NCI-H1048 (cell line): ENCODE results near the gene KSR1.

Experiments
- DNase-seq: peaks from one replicate; lab custom pipeline; 2025; lab: John Stamatoyannopoulos, UW

Gene KSR1

DNA sequence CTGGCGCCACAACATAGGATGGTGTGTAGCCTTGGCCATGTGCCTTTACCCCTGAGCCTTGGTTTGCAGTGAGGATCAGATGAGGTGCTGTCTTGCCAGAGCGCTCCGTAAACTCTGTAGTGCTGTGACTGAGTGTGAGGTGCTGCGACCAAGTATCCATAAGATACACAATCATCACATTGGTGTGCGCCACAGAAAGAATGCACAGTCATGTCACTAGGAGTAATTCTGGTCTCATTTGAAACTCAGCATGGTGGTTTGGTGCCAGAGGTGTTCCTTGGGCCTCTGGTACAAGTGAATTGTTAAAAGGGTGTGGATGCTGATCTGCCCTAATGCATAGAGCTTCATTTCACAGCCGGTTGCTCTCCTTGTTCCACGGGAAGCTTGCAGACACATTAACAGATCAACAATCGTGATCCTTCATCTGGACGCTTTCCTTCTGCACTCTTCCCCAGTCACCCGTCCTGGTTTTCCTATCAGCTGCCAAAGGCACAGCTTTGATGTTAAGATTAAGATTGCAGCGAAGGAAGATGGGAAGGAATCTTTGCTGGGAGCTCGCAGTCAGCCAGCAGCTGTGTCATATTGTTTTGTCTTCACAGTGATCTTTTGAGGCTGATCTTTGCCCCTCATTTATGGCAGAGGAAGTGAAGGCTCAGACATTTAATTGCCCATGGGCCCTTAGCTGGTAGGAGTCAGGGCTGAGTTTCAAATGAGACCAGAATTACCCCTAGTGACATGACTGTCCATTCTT is 79.1 kb downstream of the KSR1 start:
- DNase-seq: no peak

DNA sequence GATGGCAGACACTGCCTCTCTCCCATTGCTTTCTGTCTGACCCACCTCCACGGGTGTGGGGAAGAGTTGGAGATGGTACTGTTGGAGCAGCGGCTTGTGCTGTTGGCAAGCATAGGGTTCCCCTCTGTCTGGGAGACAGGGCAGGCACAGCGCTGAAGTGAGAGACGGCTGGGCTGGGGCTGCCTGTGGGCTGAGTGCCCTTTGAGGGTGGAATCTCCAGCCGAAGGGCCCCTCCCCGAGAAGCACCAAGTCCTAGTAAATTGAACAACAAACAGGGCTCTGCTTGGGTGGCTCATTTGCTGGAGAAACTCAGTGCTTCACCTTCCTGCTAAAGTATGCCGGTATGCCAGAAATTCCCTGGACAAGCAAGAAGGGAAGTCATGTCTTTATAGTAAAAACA is 79.7 kb downstream of the KSR1 start:
- no peak for DNase-seq

DNA sequence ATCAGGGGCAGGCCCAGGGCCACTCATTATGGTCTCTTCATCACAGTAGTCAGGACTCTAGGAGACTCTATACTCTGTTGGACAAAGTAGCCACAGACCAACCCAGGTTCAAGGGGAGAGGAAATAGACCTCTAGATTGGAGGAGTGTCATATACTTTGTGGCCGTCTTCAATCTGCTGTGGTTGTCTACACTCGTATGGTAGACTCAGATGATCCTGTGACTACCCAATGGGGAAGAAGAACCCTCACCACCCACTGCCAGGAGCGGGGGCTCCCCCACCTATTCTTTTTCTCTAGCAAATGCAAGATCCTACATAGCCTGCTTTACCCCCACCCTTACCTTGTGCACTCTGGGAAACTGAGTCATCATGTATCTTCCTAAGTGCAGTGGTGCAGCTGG is 80.5 kb downstream of the KSR1 start:
- DNase-seq: no peak

DNA sequence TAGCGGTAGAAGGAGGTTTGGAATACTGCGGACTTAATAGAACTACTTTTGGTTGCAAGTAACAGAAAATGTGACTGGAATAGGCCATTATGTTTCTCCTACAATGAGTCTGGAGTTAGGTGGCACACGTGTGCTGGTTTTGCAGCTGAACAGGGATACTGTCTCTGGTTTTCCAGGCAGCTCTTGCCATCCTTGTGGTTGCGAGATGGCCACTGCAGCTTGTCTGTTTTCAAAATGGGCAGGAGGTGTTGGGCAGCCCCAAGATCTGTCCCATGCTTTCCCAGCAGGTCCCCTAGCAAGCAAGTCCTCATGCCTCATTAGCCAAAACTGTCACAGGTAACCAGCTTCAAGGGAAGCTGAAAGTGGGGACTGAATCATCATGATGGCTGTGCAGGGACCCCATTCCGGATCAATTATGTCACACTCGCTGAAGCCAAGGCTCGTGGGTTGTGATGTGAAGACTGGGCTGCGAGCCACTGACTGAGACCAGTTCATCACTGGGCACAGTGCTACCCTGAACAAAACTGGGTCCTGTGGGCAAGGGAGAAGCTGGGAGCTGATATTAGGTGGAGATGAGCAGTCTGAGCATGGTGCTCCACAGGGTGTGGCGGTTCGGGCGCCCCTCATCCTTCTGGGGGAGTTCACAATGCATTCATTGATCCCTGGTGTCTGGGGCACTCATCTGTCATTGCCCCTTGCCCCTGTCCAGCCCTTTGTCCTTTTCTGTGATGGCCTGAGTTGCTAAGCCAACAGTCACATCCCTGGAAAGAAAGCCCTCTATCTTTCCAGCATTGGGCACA is 82.1 kb downstream of the KSR1 start:
- no peak for DNase-seq

DNA sequence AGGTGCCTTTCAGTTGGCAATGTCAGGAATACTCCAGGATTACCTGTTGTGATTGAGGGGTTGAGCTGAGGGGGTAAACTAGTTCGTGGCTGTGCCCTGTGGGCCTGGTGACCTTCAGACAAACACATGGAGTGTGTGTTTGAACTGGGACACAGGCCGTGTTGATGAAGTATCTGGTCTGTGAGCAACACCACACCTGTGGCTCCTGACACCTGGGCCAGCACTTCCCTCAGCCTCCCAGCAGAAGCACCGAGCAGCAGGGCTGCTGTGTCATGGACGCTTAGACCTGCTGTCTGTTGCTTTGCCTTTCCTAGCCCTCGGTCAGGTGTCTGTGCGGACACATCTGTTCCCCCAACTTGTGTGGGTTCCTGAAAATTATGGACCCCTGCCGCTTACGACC is 82.9 kb downstream of the KSR1 start:
- DNase-seq: no peak

DNA sequence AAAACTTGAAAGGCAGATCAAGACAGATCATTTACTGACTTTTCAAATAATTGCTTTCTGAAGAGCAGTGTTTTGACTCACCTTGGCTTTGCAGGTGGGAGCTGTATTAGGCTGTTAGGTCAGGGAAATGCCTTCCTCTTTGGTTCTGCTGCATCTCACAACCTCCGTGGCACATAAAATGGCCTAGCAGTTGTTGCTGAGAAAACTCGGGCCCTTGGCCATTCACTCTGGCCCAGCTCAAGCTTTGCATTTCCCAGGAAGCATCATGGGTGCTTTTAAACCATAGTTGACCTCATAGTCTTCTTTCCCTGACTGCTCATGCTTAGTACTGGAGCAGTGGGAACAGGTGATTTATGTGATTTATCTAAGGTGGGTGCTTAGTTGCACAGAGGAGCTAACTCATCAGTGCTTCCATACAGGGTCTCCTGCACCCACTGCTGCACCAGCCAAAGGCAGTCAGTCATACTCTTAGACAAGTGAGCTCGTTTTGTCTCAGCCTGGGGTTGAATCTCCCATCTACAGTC is 83.6 kb downstream of the KSR1 start:
- no peak for DNase-seq

DNA sequence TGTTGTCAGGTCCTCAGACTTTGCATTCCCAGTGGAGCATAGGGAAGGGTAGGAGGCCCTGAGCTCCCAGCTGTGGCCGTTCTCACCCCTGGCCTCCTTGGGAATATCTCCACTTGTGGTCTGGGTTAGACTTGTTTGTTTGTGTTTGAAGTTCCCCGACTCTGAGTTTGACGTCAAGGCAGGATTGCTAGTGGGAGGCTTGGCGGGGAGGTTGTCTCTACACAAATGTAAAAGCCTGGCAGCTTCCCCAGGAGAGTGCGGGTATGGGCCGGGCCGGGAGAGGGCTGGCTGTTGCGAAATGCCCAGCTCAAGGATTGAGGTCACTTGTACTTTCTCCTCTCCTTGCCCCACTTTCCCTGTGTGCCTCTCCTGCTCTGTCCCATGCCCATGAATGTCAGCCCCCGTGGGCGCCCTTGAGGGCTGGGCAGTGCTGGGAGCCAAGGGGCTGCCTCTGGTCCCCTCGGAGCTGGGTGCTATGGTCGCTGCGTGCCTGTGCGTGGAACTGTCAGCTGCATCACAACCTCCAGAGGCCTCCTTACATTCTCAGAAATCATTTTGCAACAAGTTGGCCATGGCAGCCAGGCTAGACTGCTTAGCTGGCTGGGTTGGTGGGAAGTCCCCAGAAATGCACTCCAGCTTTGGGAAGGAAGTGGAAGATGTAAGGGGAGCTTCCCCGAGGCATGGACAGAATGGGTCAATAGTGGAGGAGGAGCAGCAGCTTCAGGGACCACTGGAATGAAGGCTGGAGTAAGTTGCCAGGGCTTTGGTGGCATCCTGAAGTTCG is 84.3 kb downstream of the KSR1 start:
- no peak for DNase-seq

DNA sequence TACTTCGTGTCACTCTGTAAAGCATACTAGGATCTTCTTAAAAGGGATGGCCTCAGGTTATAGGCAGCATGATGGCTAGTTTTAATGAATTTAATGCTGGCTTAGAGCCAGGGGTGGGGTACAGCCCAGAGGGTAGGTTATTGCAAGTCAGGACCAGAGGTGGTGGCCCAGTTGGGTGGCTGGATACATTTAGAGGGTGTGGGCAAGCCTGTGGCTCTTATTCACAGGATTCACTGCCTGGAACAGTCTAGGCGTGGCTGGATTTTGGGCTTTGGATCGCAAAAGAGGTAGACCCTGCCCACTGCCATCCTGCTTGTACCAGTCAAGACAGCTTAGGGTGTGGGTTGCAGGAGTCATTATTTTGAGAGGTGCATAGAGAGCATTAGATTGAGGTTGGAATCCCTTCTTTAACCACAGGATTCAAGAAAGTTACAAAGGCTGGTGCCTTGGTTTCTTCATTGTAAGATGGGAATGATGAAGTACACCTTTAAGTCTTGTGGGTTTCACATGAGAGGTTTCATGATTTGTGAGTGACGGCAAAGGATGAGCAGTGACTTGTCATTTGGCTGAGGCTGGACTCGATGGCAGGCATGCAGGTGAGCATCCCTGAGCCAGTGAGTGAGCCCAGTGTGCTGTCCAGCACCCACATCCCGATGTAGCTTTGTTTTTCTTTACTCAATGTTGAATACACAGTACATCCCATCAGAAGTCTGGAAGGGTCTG is 85.2 kb downstream of the KSR1 start:
- DNase-seq: no peak

DNA sequence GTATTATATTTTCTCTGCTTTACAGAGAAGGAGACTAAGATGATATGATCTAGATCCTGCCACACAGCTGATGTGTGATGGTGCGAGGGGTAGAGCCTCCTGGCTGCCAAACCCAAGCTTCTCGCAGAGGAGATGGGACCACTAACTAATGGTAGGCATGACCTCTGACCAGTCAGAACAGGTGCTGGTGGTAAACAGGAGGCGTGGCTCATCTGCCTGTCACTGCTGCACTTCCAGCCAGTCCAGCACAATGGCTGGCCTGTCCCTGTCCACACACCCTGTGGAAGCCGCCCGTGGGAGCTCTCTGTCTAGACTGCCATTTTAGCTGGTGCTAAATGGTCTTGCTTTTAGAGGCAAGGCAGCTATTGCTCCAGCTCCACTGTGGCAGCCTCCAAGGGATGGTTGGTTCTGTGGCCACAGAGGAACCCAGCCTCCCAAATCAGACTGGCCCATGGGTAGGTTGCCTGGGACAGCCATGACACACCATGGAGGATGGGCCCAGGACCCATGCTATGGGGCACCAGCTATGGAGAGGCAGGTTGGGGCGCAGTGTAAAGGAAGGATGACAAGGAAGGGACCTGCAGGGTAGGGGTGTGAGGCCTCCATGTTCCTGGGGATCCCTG is 86.7 kb downstream of the KSR1 start:
- no peak for DNase-seq

DNA sequence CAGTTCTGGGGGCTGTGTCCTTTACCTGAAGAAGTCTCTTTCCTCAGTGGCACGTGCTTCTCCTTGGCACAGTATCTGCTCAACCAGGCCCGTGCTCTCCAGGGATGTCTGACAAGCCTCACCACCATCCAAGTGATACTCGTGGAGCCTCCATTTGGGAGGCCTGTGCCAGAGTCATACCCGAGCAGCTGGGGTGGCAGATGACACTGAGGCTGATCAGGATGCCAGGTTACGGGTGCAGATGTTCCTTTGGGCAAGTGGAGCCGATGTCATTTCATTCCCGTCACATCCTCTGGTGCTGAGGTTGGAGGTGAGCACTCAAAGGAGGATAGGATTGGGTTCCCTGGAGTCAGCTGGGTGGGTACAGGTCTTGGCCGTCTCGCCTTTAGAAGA is 87.2 kb downstream of the KSR1 start:
- DNase-seq: no peak

DNA sequence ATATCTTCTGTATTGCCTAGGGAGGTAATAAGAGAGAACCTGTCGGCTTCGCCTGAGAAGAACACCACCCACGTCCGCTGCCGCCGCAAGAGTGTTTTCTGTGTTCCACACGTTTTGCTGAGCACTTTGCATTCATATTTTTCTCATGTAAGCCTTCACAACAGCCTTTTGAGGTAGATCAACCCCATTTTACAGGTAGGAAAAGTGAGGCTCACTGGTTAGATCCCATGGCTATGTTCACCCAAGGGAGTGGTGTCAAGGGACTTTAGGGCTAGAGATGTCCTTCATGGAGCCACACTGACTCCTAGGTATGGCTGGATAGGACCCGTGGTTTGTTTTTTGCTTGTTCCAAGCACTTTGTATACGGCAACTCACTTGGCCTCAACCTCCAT is 87.7 kb downstream of the KSR1 start:
- no peak for DNase-seq

DNA sequence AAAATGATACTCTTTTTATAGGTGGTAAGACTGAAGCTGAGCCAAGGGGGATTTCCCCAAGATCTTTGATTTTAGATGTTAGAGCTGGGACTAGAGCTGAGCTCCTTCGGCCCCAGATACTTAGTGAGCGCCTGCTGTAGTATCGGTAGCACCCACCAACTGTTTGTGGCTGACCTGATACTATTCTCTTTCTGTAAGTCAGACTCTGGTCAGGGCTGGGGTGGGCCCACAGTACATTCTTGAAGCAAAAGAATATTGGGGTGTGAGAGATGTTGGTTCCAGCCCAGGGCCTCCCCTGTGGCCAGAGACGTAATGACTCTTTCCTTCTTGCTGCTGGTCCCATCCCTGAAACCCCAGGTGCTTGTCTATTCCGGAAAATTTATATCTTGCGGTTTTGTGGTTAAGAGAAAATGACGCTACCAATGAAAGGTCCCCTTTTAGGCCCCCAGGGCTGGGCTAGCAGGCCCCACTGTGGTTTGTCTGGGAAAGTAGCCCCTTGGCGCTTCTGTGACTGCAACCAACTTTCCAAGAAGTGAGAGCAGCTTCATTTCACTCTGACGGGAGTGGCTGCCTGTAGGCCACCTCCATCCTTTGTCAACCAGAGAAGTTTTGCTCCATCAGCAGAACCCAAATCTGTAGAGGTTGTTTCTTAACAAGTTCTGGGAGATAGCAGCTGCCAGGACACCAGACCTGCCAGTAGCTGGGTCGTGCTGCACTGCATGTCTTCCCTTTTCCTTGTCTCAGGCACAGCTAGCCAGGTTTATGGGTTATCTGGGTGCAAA is 88.3 kb downstream of the KSR1 start:
- no peak for DNase-seq

DNA sequence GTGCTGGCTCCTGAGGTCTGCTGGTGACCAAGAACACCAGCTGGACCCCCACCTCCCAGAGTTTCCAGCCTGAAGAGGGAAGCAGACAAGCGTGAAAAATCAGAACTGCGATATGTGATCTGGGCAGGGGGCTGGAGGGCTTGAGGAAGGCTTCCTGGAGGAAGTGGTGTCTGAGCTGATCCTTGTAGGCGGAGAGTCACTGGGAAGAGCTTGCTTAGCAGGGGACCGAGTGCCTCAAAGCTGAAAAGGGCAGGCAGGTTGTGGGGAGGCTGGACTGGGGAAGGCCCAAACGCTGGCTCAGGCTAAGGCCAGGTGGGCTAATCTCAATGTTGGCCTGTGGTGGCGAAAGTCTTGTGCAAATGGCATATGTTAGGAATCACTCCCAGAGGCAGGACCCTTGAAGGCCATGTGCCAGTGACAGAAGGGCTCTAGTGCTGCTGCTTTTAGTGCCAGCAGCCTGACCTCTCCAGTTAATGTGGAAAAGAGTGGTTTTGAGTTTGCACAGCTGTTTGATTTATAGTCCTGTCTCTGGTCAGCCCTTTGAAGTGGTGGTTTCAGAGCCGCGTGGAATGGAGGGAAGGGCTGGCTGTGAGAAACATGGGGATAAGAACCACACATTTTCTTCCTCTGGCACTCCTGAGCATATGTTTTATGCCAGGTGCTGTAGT is 89.4 kb downstream of the KSR1 start:
- DNase-seq: no peak

DNA sequence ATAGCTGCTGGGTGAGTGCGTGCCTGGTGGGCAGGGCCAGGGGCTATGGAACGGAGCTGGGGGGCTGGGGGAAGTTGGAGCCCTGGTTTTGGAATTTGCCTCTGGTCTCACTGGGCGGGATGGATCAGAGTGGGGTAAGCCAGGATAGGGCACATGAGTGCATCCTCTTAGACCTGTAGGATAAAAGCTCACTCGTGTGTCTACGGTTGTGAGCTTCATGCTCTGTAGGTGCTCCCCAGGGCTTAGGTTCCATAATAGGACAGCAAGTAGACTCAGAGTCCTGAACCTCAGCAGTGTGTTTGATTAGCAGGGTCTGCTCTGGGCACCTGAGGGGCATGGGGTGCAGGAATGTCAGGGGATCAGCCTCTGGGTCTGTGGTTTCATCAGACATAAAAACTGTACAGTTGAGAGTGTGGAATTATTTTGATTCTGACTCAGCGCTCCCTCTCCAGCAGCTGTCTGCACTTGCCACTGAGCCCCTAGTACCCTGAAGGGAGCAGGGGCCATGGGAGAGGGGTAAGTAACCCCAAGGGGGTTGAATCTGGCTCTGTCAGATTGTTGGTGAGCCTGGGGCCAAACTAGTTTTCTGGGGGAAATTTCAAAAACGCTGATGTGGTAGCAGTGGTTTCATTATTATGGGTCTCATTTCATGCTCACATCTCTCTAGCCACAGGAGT is 90.5 kb downstream of the KSR1 start:
- no peak for DNase-seq

DNA sequence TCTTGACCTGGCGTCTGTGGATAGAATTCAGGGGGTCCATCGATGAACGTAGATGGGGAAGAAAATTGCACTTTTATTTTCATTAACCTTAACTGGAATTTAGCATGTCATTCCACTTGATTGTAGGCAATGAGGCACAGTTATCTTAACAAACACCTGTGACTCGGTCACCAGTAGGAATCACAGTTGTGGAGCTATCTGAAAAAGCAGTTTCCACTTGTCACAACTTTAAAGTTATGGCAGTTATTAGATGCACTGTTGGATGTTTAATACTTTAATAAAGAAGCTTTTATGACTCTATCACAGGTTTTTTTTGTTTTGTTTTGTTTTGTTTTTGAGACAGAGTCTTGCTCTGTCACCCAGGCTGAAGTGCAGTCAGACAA is 91.0 kb downstream of the KSR1 start:
- no peak for DNase-seq

DNA sequence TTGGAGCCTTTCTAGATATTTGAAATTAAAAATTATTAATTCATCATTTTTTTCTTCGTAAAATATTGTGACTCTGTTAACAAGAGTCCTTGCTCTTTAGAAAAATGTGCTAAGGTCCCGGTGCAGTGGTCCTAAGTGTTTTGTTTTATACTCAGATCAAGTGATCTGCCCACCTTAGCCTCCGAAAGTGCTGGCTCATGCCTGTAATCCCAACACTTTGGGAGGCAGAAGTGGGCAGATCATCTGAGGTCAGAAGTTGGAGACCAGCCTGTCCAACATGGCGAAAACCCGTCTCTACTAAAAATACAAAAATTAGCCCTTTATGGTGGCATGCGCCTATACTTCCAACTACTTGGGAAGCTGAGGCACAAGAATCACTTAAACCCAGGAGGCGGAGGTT is 92.1 kb downstream of the KSR1 start:
- DNase-seq: no peak

DNA sequence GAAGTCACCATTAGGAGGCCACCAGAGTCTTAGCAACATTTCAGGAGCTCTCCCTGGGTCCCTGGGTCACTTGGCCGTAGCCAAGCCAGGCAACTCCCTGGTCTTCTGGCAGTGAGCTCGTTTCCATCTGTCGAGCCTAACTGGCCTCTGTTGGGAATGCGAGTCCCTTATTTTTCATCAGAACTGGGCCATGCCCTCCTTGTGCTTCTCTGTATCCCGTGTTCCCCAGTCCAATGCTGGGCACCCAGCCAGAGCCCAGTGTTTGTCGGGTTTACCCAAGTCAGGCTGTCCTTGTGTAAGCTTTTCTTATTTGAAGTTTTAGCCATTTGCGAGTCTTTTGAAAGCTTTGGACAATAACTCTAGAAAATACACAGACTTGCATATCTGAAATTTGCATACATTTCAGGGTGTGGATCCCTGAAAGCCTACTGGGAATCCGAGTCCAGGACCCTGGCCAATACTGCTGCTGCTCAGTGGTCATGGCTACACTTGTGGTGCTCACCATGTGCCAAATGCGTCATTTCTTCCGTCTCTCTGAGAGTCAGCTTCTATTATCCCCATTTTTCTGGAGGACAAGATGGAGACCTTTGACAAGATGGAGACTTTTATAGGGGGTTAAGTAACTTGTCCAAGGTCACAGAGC is 93.1 kb downstream of the KSR1 start:
- no peak for DNase-seq

DNA sequence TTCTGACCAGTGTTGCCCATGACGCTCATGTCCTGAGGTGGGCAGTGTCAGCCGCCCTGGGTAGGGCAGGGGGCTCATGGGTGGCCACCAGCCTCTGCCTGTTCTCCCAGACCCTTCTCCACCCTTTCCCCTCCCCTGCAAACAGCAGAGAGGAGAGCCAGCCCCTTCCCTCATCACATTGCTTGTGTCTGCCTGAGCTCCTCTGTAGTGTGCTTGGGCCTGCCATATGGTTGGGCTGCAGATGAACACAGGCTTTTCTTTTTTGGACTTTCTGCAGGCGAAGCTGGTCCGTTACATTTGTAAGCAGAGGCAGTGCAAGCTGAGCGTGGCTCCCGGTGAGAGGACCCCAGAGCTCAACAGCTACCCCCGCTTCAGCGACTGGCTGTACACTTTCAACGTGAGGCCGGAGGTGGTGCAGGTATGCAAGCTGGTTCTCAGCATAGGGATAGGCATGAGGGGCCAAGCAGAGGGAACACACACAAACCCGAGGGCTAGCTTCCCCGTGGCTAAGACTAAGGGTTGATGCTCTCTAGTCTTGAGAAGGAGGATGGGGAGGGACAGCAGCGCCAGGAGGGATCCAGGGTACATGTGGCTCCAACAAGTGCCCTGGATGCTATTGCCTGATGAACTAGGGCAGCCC is 94.2 kb downstream of the KSR1 start:
- no peak for DNase-seq
